Left lobe of liver (tissue), 2 donors: ENCODE measurements around the gene NCAM1. TPM values are rescaled to one million over a fixed set of nuclear protein-coding genes. Genes with fewer than 3 reads are reported as not detected.
"Not testable (repeated sequence)": the region's sequence is repeated elsewhere in the genome, so short reads cannot be mapped to it uniquely, and the experiment has no call there.

Source experiments
- ATAC-seq: fragments of 200-7000 bp; cut with Tn5 transposase; one replicate; pipeline ENCODE4 v1.9.1; 2020; ENCODE audit warnings: mild to moderate bottlenecking, moderate library complexity
- DNase-seq: peaks from one replicate; pipeline ENCODE4 v3.0.0-alpha.2; 2020; ENCODE audit warnings: low spot score
- total RNA-seq: library from RNA; stranded (reverse); gene quantifications from one replicate; pipeline ENCODE4 v1.2.1, GENCODE V29; 2021
- donor health status: DM: no; HTN: no; CAD: no; lungs with moderate emphysema.
- donor health status: DM: no; HTN: yes; CAD: no.

NCAM1 gene
- total RNA-seq = 2.8 TPM

- peak; percentile 48 for ATAC-seq
- no peak for DNase-seq
These were observed at the start of gene NCAM1 for GRCh38 chr11:112961146-112961668. Gene NCAM1, plus strand, starts transcription at chr11:112961420.

- DNase-seq (no peak), ATAC-seq (no peak)
These were observed 38.6 kb upstream of the NCAM1 start for GRCh38 chr11:112922606-112923005.

- not testable (repeated sequence) for DNase-seq, ATAC-seq
These were observed 36.4 kb upstream of the NCAM1 start for GRCh38 chr11:112924836-112925235.

GRCh38 chr11:112925516-112926310, 35.5 kb upstream of the NCAM1 start:
- DNase-seq (no peak), ATAC-seq (no peak)

- no peak for ATAC-seq
- no peak for DNase-seq
These were observed 33.1 kb upstream of the NCAM1 start for GRCh38 chr11:112928136-112928535.

- DNase-seq = no peak
These were observed 31.8 kb upstream of the NCAM1 start for GRCh38 chr11:112929432-112929831.

GRCh38 chr11:112931703-112932102, 29.5 kb upstream of the NCAM1 start:
- DNase-seq (no peak), ATAC-seq (no peak)

More at GRCh38 chr11:112929432-112929831, 31.8 kb upstream of the NCAM1 start:
- no peak for ATAC-seq

GRCh38 chr11:112932593-112932992, 28.6 kb upstream of the NCAM1 start:
- ATAC-seq = no peak
- DNase-seq = no peak

- DNase-seq (no peak), ATAC-seq (no peak)
These were observed 27.2 kb upstream of the NCAM1 start for GRCh38 chr11:112933970-112934369.

GRCh38 chr11:112941104-112941503, 20.1 kb upstream of the NCAM1 start:
- ATAC-seq = no peak

GRCh38 chr11:112942966-112943643, 18.1 kb upstream of the NCAM1 start:
- no peak for DNase-seq
- no peak for ATAC-seq

More at GRCh38 chr11:112941104-112941503, 20.1 kb upstream of the NCAM1 start:
- DNase-seq = no peak

- DNase-seq (no peak), ATAC-seq (no peak)
These were observed 14.4 kb upstream of the NCAM1 start for GRCh38 chr11:112946866-112947265.

- DNase-seq (no peak), ATAC-seq (no peak)
These were observed 11.2 kb upstream of the NCAM1 start for GRCh38 chr11:112949781-112950575.

- no peak for DNase-seq
- ATAC-seq = peak; percentile 19
These were observed 2.5 kb upstream of the NCAM1 start for GRCh38 chr11:112958670-112959069.

GRCh38 chr11:112961751-112962578, 745 bp downstream of the NCAM1 start:
- DNase-seq = no peak

GRCh38 chr11:112962579-112963367, 1.6 kb downstream of the NCAM1 start:
- no peak for DNase-seq
- peak; percentile 69 for ATAC-seq

More at GRCh38 chr11:112961751-112962578, 745 bp downstream of the NCAM1 start:
- peak; percentile 19 for ATAC-seq

- no peak for DNase-seq
- peak; percentile 7 for ATAC-seq
These were observed 2.2 kb downstream of the NCAM1 start for GRCh38 chr11:112963368-112963955.

GRCh38 chr11:112965656-112966055, 4.4 kb downstream of the NCAM1 start:
- ATAC-seq = no peak
- DNase-seq = no peak

GRCh38 chr11:112966561-112966960, 5.3 kb downstream of the NCAM1 start:
- no peak for ATAC-seq
- no peak for DNase-seq
